Measurements from ENCODE around the gene MAST4.

DNA sequence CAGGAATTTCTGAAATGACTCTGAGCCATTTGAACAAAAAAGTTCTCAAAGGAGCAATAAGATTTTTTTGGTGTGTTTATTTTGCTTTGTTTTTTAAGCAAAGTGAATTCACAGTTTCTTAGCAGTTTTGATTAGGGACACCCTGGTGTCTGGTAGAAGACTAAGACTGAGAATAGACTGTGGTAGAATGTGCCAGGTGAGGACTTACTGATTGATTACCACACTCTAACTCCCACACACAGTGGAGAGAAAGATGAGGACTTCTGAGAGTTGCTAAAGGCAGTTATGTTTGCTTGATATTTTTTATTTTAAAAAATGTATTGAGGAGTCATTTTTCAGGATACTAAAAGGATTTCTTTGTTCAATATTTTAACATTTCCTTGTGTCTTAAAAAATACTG lies 425.3 kb downstream of the MAST4 start:
- TF ChIP-seq CTCF (IDR thresholded peaks at IDR 0.05; ENCODE audit: low read depth, low read length) (no peak), EZH2phosphoT487 (IDR thresholded peaks at IDR 0.05; ENCODE audit: low read depth) (no peak)

Data from OCI-LY3 (cell line).